K562 (cell line): ENCODE data around the gene SYNJ2. TPM values are rescaled to one million over a fixed set of nuclear protein-coding genes. Genes with fewer than 3 reads are reported as not detected.

Experiments
- ATAC-seq: fragments of 200-7000 bp; cut with Tn5 transposase; 3 replicates; pipeline ENCODE4 v1.9.1; 2020; ENCODE audit warnings: moderate library complexity
- BruUV-seq: library from RNA; stranded (reverse); fragments of 400-500 nt; replicated peaks from 2 replicates; lab custom pipeline; 2021; lab: Mats Ljungman, UMichigan
- CTCF ChIA-PET: fragments of 300-600 bp; formaldehyde crosslinking; extraction: SDS; loops from one replicate; lab custom pipeline; 2021; ENCODE audit warnings: low intra/inter-chr PET ratio; lab: Yijun Ruan, JAX
- POLR2A ChIA-PET: fragments of 300-600, 350-650 bp; sonication (Branson Sonifier 250); formaldehyde crosslinking; extraction: SDS; loops from one replicate; lab custom pipeline; 2021; ENCODE audit warnings: antibody characterized with exemption, inconsistent platforms; lab: Yijun Ruan, JAX
- DNase-seq, 4 experiments: peaks; one replicate each; pipeline versions ENCODE4 v3.0.0 to v3.0.0-alpha.2; 2011 to 2018; ENCODE audit warnings: low spot score in 3 of 4, mixed read lengths in 3 of 4; ENCODE audit errors: extremely low read depth in 1 of 4
- FAIRE-seq: peaks from 2 replicates; lab custom pipeline; 2011; peaks lifted over from hg19 to GRCh38; lab: Jason Lieb, UNC
- H2AFZ ChIP-seq: 2 replicates; pipeline ENCODE4 v1.6.0; 2011; ENCODE audit warnings: low read depth, low read length, control low read depth, inconsistent platforms
- H3K27ac ChIP-seq: fragments of 200-600 bp; 3 replicates; pipeline ENCODE4 v1.8.0; 2011; ENCODE audit warnings: low read depth, mild to moderate bottlenecking, control low read depth, inconsistent platforms, low read length, moderate library complexity, mixed read lengths; ENCODE audit errors: extremely low read depth
- H3K27me3 ChIP-seq, 2 experiments: fragments of 300-600 bp in 1 of 2; 2 replicates in 1 of 2; 3 replicates in 1 of 2; pipeline versions ENCODE4 v1.6.0 to v1.8.0; 2011; ENCODE audit warnings: inconsistent platforms in 2 of 2, low read length in 2 of 2, mild to moderate bottlenecking in 1 of 2, mixed read lengths in 1 of 2, moderate library complexity in 1 of 2; ENCODE audit not compliant: control insufficient read depth in 2 of 2, insufficient read depth in 2 of 2
- H3K36me3 ChIP-seq: fragments of 300-600 bp; 3 replicates; pipeline ENCODE4 v1.8.0; 2011; ENCODE audit warnings: mild to moderate bottlenecking, low read length, inconsistent platforms; ENCODE audit not compliant: control insufficient read depth, insufficient read depth
- H3K4me1 ChIP-seq, 2 experiments: fragments of 200-600 bp in 1 of 2; replicated peaks in 1 of 2; 2 replicates in 1 of 2; 3 replicates in 1 of 2; pipeline versions ENCODE4 v1.5.1 to v1.8.0; 2011; ENCODE audit warnings: inconsistent platforms in 2 of 2, low read length in 2 of 2, mild to moderate bottlenecking in 1 of 2, mixed read lengths in 1 of 2, moderate library complexity in 1 of 2; ENCODE audit not compliant: control insufficient read depth in 2 of 2, insufficient read depth in 2 of 2
- H3K4me2 ChIP-seq: 2 replicates; pipeline ENCODE4 v1.6.1; 2011; ENCODE audit warnings: low read length, control low read depth, inconsistent platforms, mixed read lengths; ENCODE audit not compliant: insufficient read depth
- H3K4me3 ChIP-seq: fragments of 200-600 bp; sonication (generic), shearing (Covaris generic); 2 replicates; pipeline ENCODE4 v1.5.1; 2016; ENCODE audit warnings: control low read depth, inconsistent platforms
- H3K79me2 ChIP-seq: fragments of 200-600 bp; 3 replicates; pipeline ENCODE4 v1.8.0; 2011; ENCODE audit warnings: low read length, inconsistent platforms; ENCODE audit not compliant: control insufficient read depth, insufficient read depth
- H3K9ac ChIP-seq, 2 experiments: 2 replicates each; pipeline versions ENCODE4 v1.6.0 to v1.6.1; 2011; ENCODE audit warnings: low read depth in 2 of 2, low read length in 2 of 2, control low read depth in 1 of 2, inconsistent platforms in 1 of 2, mild to moderate bottlenecking in 1 of 2, mixed read lengths in 1 of 2; ENCODE audit not compliant: insufficient read depth in 1 of 2
- H3K9me1 ChIP-seq: one replicate; pipeline ENCODE4 v1.6.0; 2011; ENCODE audit warnings: inconsistent platforms, mild to moderate bottlenecking, low read length, moderate library complexity; ENCODE audit not compliant: control insufficient read depth, insufficient read depth
- H3K9me3 ChIP-seq: replicated peaks from 2 replicates; pipeline ENCODE4 v1.5.1; 2011; ENCODE audit warnings: low read depth, low read length, inconsistent platforms; ENCODE audit not compliant: control insufficient read depth, insufficient read depth
- H4K20me1 ChIP-seq: replicated peaks from 2 replicates; pipeline ENCODE4 v1.6.1; 2011; ENCODE audit warnings: low read length, inconsistent platforms, mixed read lengths; ENCODE audit not compliant: control insufficient read depth, insufficient read depth
- CCNT2 ChIP-seq: IDR thresholded peaks from 2 replicates; pipeline ENCODE4 v1.6.1; 2011; ENCODE audit warnings: borderline replicate concordance, low read depth, mild to moderate bottlenecking, moderate library complexity, mixed read lengths, low read length; ENCODE audit not compliant: insufficient read length; ENCODE audit errors: extremely low read depth
- FOXJ2 ChIP-seq: fragments of 200-800 bp; sonication (Bioruptor generic); IDR thresholded peaks from 2 replicates; pipeline ENCODE4 v1.6.1; 2016; ENCODE audit warnings: missing genetic modification characterization, missing compliant biosample characterization
- HCFC1 ChIP-seq: IDR thresholded peaks from 2 replicates; pipeline ENCODE4 v1.6.1; 2012; ENCODE audit warnings: low read depth, low read length, improper control_type of control experiment
- HINFP ChIP-seq: fragments of 450-650 bp; conservative IDR thresholded peaks from 2 replicates; pipeline ENCODE4 v1.6.1; 2016; ENCODE audit warnings: missing genetic modification characterization, low read depth, mild to moderate bottlenecking, control low read depth, missing compliant biosample characterization
- KLF10 ChIP-seq: fragments of 250-450 bp; sonication (Bioruptor Pico); IDR thresholded peaks from 2 replicates; pipeline ENCODE4 v1.6.1; 2021; ENCODE audit warnings: matching md5 sums
- PATZ1 ChIP-seq: fragments of 250-450 bp; sonication (Bioruptor Pico); IDR thresholded peaks from 2 replicates; pipeline ENCODE4 v1.5.0; 2020; ENCODE audit warnings: mild to moderate bottlenecking, borderline replicate concordance
- PRMT5 ChIP-seq: sonication (generic); formaldehyde crosslinking; IDR thresholded peaks from 2 replicates; pipeline ENCODE4 v1.5.0; 2020; ENCODE audit warnings: missing genetic modification reagents
- PRPF4 ChIP-seq: fragments of 200-400 bp; formaldehyde crosslinking; IDR thresholded peaks from one replicate; pipeline ENCODE4 v1.6.1; 2017; ENCODE audit warnings: low read length, low read depth, mild to moderate bottlenecking; ENCODE audit not compliant: insufficient read depth, poor library complexity, severe bottlenecking
- RBFOX2 ChIP-seq: fragments of 200-400 bp; formaldehyde crosslinking; IDR thresholded peaks from 2 replicates; pipeline ENCODE4 v1.6.1; 2017; ENCODE audit warnings: low read depth, mild to moderate bottlenecking, low read length, moderate library complexity
- THAP7 ChIP-seq: fragments of 250-450 bp; sonication (Bioruptor Pico); IDR thresholded peaks from 2 replicates; pipeline ENCODE4 v1.5.0; 2021
- THRAP3 ChIP-seq: fragments of 450-650 bp; IDR thresholded peaks from 2 replicates; pipeline ENCODE4 v1.6.1; 2016; ENCODE audit warnings: mild to moderate bottlenecking, inconsistent platforms, borderline replicate concordance
- ZBTB43 ChIP-seq: sonication (generic); formaldehyde crosslinking; IDR thresholded peaks from 2 replicates; pipeline ENCODE4 v1.8.0; 2023; ENCODE audit warnings: mild to moderate bottlenecking, missing genetic modification reagents
- ZNF395 ChIP-seq: fragments of 200-800 bp; sonication (Bioruptor generic); IDR thresholded peaks from 2 replicates; pipeline ENCODE4 v1.6.1; 2017; ENCODE audit warnings: missing genetic modification characterization, missing compliant biosample characterization
- WGBS: fragments of 100-300 bp; shearing (Covaris generic); methylation state at CpG from one replicate; pipeline ENCODE4 v1.1.6; 2016; ENCODE audit warnings: low coverage, mixed read lengths; ENCODE audit not compliant: insufficient coverage; ENCODE audit errors: missing lambda C conversion rate; 5-methylcytosine and 5-hydroxymethylcytosine counted together
- in situ Hi-C: fragments of 300-500 bp; cut with MboI; formaldehyde crosslinking; loops from 4 replicates; pipeline ENCODE4 v1.15.0; 2018; ENCODE audit warnings: inconsistent platforms, mixed read lengths
- intact Hi-C: fragments of 100-400 bp; cut with micrococcal nuclease; formaldehyde crosslinking; loops from 2 replicates; pipeline ENCODE4 v1.14.2; 2022
- polyA plus RNA-seq, 8 experiments: library from polyadenylated mRNA; depleted of rRNA in 4 of 8; stranded (reverse) in 5 of 8; unstranded in 3 of 8; fragments of >200 nt; fragmentation: Nextera tagmentation in 2 of 8; fragmentation: Illumina TruSeq in 1 of 8; extraction: Ambion mirVana in 2 of 8; extraction: Trizol in 1 of 8; gene quantifications; 2 replicates each; pipeline versions ENCODE4 v1.2.1 to v1.2.3, GENCODE V29; 2011 to 2014; ENCODE audit warnings: inconsistent platforms in 1 of 8, missing spikeins in 1 of 8
- total RNA-seq, 7 experiments: library from RNA; depleted of rRNA in 6 of 7; stranded (reverse); fragments of >200 nt in 6 of 7; fragmentation: Illumina TruSeq in 2 of 7; extraction: Trizol in 2 of 7; gene quantifications; 2 replicates each; pipeline versions ENCODE4 v1.2.1 to v1.2.3, GENCODE V29; 2011 to 2021; ENCODE audit warnings: low replicate concordance in 1 of 7

Gene SYNJ2
- total and polyA plus RNA-seq, 9 of the 15 experiments (the other 6 are each of a cell fraction or from before 2014, with no cell fraction given) = 3.0 to 27.7 (median 17.8) TPM

- TF ChIP-seq ZBTB43 = no peak
- TF ChIP-seq THRAP3 = no peak
- no peak for TF ChIP-seq HINFP (tag)
- no peak for TF ChIP-seq PRPF4
- no peak for TF ChIP-seq CCNT2
- no peak for TF ChIP-seq PATZ1 (CRISPR knock-in tag)
- TF ChIP-seq RBFOX2 = no peak
- TF ChIP-seq ZNF395 (CRISPR knock-in tag) = no peak
- no peak for TF ChIP-seq HCFC1
- no peak for TF ChIP-seq KLF10 (CRISPR knock-in tag)
- no peak for TF ChIP-seq THAP7 (CRISPR knock-in tag)
- TF ChIP-seq FOXJ2 (tag) = no peak
- TF ChIP-seq PRMT5 (CRISPR knock-in tag) = no peak
- WGBS = 67% methylated on average over 5 of the region's 5 CpGs
- Histone ChIP-seq H3K4me1 (peaks cover 0 to 19% of the 10 kb centered on the region in 2 experiments; a peak in 1 of 5 replicates), H3K79me2 (no peaks in the 10 kb centered on the region), H3K4me2 (no peak overlapping the region), H3K9me1 (no peaks in the 10 kb centered on the region), H3K36me3 (peaks cover 25% of the 10 kb centered on the region; the same call in 2 of the 3 replicates), H3K9me3 (no peaks in the 10 kb centered on the region), H3K27ac (no peak overlapping the region), H3K27me3 (no peaks in the 10 kb centered on the region), H3K4me3 (no peak overlapping the region), H4K20me1 (0 out of 2 replicates have a peak, but pooled peaks cover 4% of the 10 kb centered on the region), H2AFZ (no peak overlapping the region), H3K9ac (no peak overlapping the region)
- intact Hi-C loops = no loop called here
- FAIRE-seq (no peak), DNase-seq (no peak), ATAC-seq (no peak)
- no TSS peak for BruUV-seq
- in situ Hi-C loops = no loop called here
- POLR2A ChIA-PET = interaction anchor here (0.7 to 1.7 kb wide), 4 partner anchors 12 to 33 kb away, joined by 3 to 5 read pairs (median 4); no protein-coding TSS in a partner anchor
- CTCF ChIA-PET = no interaction called here
These were observed 79.7 kb downstream of the SYNJ2 start for GRCh38 chr6:158061361-158061708.
